Mucosa of descending colon (tissue), 3 donors: ENCODE measurements around the gene DENR. TPM values are rescaled to one million over a fixed set of nuclear protein-coding genes. Genes with fewer than 3 reads are reported as not detected.
A peak's percentile ranks its signal among the peaks of the same experiment; 100 is the strongest.

ENCODE experiments used
- ATAC-seq: fragments of 200-7000 bp; cut with Tn5 transposase; one replicate; pipeline ENCODE4 v1.9.1; 2020; ENCODE audit warnings: mild to moderate bottlenecking, moderate library complexity
- DNase-seq, 3 donors: peaks; one replicate each; pipeline ENCODE4 v3.0.0-alpha.2; 2020
- H3K36me3 ChIP-seq: fragments of 200-600 bp; one replicate; pipeline ENCODE4 v1.8.0; 2021; ENCODE audit warnings: low read depth, mild to moderate bottlenecking
- H3K4me1 ChIP-seq: fragments of 200-600 bp; one replicate; pipeline ENCODE4 v1.8.0; 2021; ENCODE audit warnings: low read depth, mild to moderate bottlenecking
- H3K4me3 ChIP-seq: fragments of 200-600 bp; one replicate; pipeline ENCODE4 v1.8.0; 2021; ENCODE audit warnings: mild to moderate bottlenecking
- H3K9me3 ChIP-seq: fragments of 200-600 bp; one replicate; pipeline ENCODE4 v1.8.0; 2021; ENCODE audit warnings: mild to moderate bottlenecking
- CTCF ChIP-seq: fragments of 200-600 bp; IDR thresholded peaks from one replicate; pipeline ENCODE4 v1.8.0; 2022; ENCODE audit warnings: antibody characterized with exemption, mild to moderate bottlenecking
- intact Hi-C, 2 donors: fragments of 100-400 bp; cut with DNase I in 1 of 2; cut with micrococcal nuclease in 1 of 2; formaldehyde crosslinking; loops; one replicate each; pipeline versions ENCODE4 v1.11.0 to v1.11.1; 2022; cut with DNase I, micrococcal nuclease
- total RNA-seq, 3 donors: library from RNA; stranded (reverse); fragmentation: NEBNext Ultra II Directional in 2 of 3; extraction: Animal tissue kit (Norgen Biotek cat#: 25700) in 2 of 3; gene quantifications; one replicate each; pipeline versions ENCODE4 v1.2.1 to v1.2.4, GENCODE V29; 2021 to 2023
- donor health status: DM: no; HTN: no; CAD: no; lungs with moderate emphysema.
- donor health status: DM: no; HTN: no; CAD: no.
- donor health status: DM: no; HTN: yes; CAD: no.

The DENR gene
- total RNA-seq, 3 donors from 2014 or later, result 30.9 to 40.3 (median 33.2) TPM

GRCh38 chr12:122807651-122808050 lies 55.0 kb downstream of the DENR start:
- Histone ChIP-seq H3K4me1 (no peaks in the 10 kb centered on the region), H3K36me3 (no peaks in the 10 kb centered on the region), H3K9me3 (no peaks in the 10 kb centered on the region), H3K4me3 (no peak overlapping the region)
- ATAC-seq, result no peak
- TF ChIP-seq CTCF, result no peak
- no peak for DNase-seq
- intact Hi-C loops, result no loop called here

GRCh38 chr12:122811777-122812176 lies 59.2 kb downstream of the DENR start:
- no peak for ATAC-seq
- Histone ChIP-seq H3K4me1 (no peaks in the 10 kb centered on the region), H3K9me3 (no peaks in the 10 kb centered on the region), H3K36me3 (no peaks in the 10 kb centered on the region), H3K4me3 (no peak overlapping the region)
- TF ChIP-seq CTCF, result no peak
- no peak for DNase-seq
- intact Hi-C loops, result no loop called here

- intact Hi-C loops, result no loop called here
- Histone ChIP-seq H3K36me3 (no peaks in the 10 kb centered on the region), H3K4me3 (no peak overlapping the region), H3K9me3 (no peaks in the 10 kb centered on the region), H3K4me1 (no peaks in the 10 kb centered on the region)
- peak; percentile 17 for ATAC-seq
- no peak for TF ChIP-seq CTCF
- DNase-seq, result no peak
Observed at GRCh38 chr12:122813310-122813713, 60.7 kb downstream of the DENR start.

- no peaks in the 10 kb centered on the region for H3K36me3 ChIP-seq
- no peaks in the 10 kb centered on the region for H3K9me3 ChIP-seq
- H3K4me3 ChIP-seq, result no peak overlapping the region
- no peak for TF ChIP-seq CTCF
- intact Hi-C loops, result no loop called here
- no peaks in the 10 kb centered on the region for H3K4me1 ChIP-seq
- DNase-seq (no peak), ATAC-seq (peak; percentile 32)
Observed at GRCh38 chr12:122819209-122819785, 66.7 kb downstream of the DENR start.

- Histone ChIP-seq H3K4me1 (no peaks in the 10 kb centered on the region), H3K9me3 (no peaks in the 10 kb centered on the region), H3K4me3 (no peak overlapping the region), H3K36me3 (no peaks in the 10 kb centered on the region)
- intact Hi-C loops, result no loop called here
- ATAC-seq (no peak), DNase-seq (no peak)
- no peak for TF ChIP-seq CTCF
Observed at GRCh38 chr12:122820138-122820537, 67.5 kb downstream of the DENR start.

Other genes starting within 250 kb of the DENR start
- gene RSRC2, start 225.9 kb upstream of the DENR start, total RNA-seq, result 10 to 100 TPM; 57.3 to 72.5 (median 60.4) TPM
- 10 to 100 TPM; 11.4 to 28.3 (median 16.2) TPM for gene KNTC1, start 225.6 kb upstream of the DENR start, total RNA-seq
- gene HCAR2, start 49.5 kb upstream of the DENR start, total RNA-seq, result 1 to 10 TPM in 1 of 3 donors, under 1 TPM in 1, not detected in 1; 0.22 to 1.5 TPM
- gene HCAR3, start 36.0 kb upstream of the DENR start, total RNA-seq, result 1 to 10 TPM in 1 of 3 donors, not detected in 2; 1.6 TPM
- gene HCAR1, start 22.0 kb upstream of the DENR start, total RNA-seq, result under 1 TPM; 0.06 to 0.09 (median 0.07) TPM
- 1 to 10 TPM in 1 of 3 donors, under 1 TPM in 2; 0.39 to 1.2 (median 0.58) TPM for gene CCDC62, start 21.7 kb downstream of the DENR start, total RNA-seq
- 10 to 100 TPM; 37.8 to 76.5 (median 73.1) TPM for gene HIP1R, start 82.6 kb downstream of the DENR start, total RNA-seq
- gene VPS37B, start 143.3 kb downstream of the DENR start, total RNA-seq, result 100 to 1,000 TPM in 1 of 3 donors, 10 to 100 TPM in 2; 50.7 to 108 (median 81.8) TPM
- 1 to 10 TPM; 6.3 to 8.2 (median 6.4) TPM for gene ABCB9, start 213.6 kb downstream of the DENR start, total RNA-seq
- 10 to 100 TPM; 17.0 to 25.0 (median 23.7) TPM for gene OGFOD2, start 222.4 kb downstream of the DENR start, total RNA-seq
- 100 to 1,000 TPM; 127 to 171 (median 128) TPM for gene ARL6IP4, start 227.9 kb downstream of the DENR start, total RNA-seq